Subcutaneous abdominal adipose tissue (tissue), 5 donors: ENCODE measurements around the gene FUT2.
A peak's percentile ranks its signal among the peaks of the same experiment; 100 is the strongest.

Source experiments
- H3K27ac ChIP-seq: one replicate; pipeline ENCODE4 v1.7.0; 2013; ENCODE audit warnings: low read depth, mild to moderate bottlenecking, inconsistent platforms, low read length, moderate library complexity
- H3K27me3 ChIP-seq, 5 donors: one replicate each; pipeline ENCODE4 v1.7.0; 2013; ENCODE audit warnings: low read length in 5 of 5, inconsistent platforms in 1 of 5; ENCODE audit not compliant: control insufficient read depth in 5 of 5, insufficient read depth in 4 of 5
- H3K36me3 ChIP-seq, 5 donors: one replicate each; pipeline ENCODE4 v1.7.0; 2013; ENCODE audit warnings: low read length in 5 of 5; ENCODE audit not compliant: control insufficient read depth in 5 of 5, insufficient read depth in 5 of 5
- H3K4me1 ChIP-seq, 5 donors: one replicate each; pipeline ENCODE4 v1.7.0; 2013; ENCODE audit warnings: low read length in 5 of 5, mild to moderate bottlenecking in 3 of 5, moderate library complexity in 1 of 5; ENCODE audit not compliant: control insufficient read depth in 5 of 5, insufficient read depth in 5 of 5
- H3K4me3 ChIP-seq, 5 donors: one replicate each; pipeline ENCODE4 v1.7.0; 2013; ENCODE audit warnings: low read length in 5 of 5, low read depth in 1 of 5
- H3K9ac ChIP-seq, 5 donors: one replicate each; pipeline ENCODE4 v1.7.0; 2013; ENCODE audit warnings: low read length in 5 of 5, mild to moderate bottlenecking in 4 of 5, moderate library complexity in 3 of 5
- H3K9me3 ChIP-seq, 5 donors: one replicate each; pipeline ENCODE4 v1.7.0; 2013; ENCODE audit warnings: low read length in 5 of 5; ENCODE audit not compliant: control insufficient read depth in 5 of 5
- donor health status: healthy.
- donor health status: healthy.
- donor health status: healthy.
- donor health status: healthy.
- donor health status: healthy.

FUT2 gene

DNA sequence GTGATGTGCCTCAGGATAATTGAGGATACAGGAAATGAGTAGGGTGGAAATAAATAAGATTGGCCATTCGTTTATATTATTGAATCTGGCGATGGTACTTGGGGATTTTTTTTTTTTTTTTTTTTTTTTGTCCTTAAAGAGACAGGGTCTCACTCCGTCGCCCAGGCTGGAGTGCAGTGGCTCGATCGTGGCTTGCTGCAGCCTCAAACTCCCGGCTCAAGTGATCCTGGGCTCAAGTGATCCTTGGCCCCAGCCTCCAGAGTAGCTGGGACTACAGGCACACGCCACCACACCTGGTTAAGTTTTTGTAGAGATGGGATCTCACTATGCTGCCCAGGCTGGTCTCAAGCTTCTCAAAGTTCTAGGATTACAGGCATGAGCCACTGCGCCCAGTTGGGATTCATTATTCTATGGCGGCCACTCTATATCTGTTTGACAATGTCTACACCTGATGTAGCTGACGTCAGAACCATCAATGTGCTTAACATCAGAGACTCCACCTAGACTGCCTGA, 26.5 kb downstream of the FUT2 start:
- Histone ChIP-seq H3K9me3 (peaks cover 0 to 3% (median 0%) of the 10 kb centered on the region in 5 donors), H3K9ac (no peak overlapping the region), H3K27me3 (peaks cover 0 to 6% (median 0%) of the 10 kb centered on the region in 5 donors), H3K27ac (no peak overlapping the region), H3K4me1 (peaks cover 14 to 58% (median 30%) of the 10 kb centered on the region in 5 donors), H3K4me3 (no peak overlapping the region), H3K36me3 (peaks cover 0 to 34% (median 11%) of the 10 kb centered on the region in 5 donors)

DNA sequence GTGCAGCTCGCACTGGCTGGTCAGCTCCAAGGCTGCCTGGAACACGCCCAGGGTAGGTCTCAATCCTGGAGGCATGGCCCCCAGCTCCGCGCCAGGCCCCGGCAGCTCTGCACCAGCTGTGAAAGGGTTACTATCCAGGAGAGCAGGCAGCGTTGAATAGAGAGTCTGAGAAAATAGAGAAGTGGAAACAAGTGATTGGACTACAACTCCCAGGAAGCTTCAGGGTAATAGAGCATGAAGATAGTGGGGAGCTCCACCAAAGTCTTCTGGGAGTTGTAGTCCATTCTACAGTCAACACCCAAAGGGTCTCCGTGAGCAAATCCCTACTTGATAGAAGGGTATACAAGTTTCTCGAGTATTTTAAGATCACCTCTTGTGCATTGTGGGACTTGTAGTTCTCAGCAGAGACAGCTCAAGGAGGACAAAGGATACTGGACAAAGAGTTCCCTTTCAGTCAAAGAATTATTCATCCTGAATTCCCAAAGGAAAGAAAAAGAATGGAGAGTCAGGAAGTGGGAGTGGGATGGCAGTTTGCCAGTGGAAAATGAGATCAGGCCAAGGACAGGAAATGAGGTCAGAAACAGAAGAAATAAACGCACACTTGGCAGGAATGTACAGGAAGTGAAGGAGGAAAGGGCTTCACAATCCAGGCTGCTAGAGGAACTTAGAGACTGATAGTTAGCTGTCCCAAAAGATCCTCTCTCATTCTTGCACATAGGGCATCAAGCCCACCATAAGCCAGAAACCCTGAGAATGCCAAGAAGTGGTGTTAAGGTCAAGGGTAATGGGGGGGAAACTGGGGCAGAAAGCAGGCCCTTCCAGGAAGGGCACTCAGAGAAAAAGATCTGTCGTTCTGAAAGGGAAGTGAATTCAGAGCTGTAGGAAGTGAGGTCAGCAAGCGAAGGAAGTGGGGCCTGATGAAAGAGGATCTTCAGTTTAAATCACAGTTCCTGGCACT, 29.3 kb downstream of the FUT2 start:
- Histone ChIP-seq H3K27ac (peak overlapping the region; percentile 97), H3K9me3 (peaks cover 0 to 3% (median 0%) of the 10 kb centered on the region in 5 donors), H3K4me1 (peaks cover 11 to 45% (median 18%) of the 10 kb centered on the region in 5 donors), H3K4me3 (peak overlapping the region in 3 of 5 donors; percentile 17 to 25 (median 17)), H3K36me3 (peaks cover 0 to 38% (median 11%) of the 10 kb centered on the region in 5 donors), H3K9ac (peak overlapping the region in 1 of 5 donors; percentile 23), H3K27me3 (peaks cover 0 to 6% (median 0%) of the 10 kb centered on the region in 5 donors)

DNA sequence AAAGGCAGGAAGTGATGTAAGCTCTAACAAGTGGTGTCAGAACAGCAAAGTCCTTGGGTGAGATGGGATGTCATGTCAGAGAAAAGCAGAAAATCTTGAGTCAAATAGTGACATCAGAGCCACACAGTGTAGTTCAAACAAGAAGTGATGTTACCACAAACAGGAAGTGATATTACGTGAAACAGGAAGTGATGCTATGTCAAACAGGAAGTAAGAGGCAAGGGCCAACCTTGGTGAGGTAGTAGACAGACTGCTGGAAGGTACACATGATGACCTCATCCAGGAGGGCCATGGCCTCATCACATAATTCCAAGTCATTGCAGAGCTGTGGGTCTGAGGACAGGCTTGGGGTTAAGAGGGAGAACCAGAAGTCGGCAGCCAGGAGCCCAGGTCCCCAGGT, 30.8 kb downstream of the FUT2 start:
- no peak overlapping the region for H3K9ac ChIP-seq
- peaks cover 0 to 29% (median 6%) of the 10 kb centered on the region in 5 donors for H3K36me3 ChIP-seq
- peaks cover 0 to 5% (median 0%) of the 10 kb centered on the region in 5 donors for H3K27me3 ChIP-seq
- H3K27ac ChIP-seq = peak overlapping the region; percentile 97
- H3K4me3 ChIP-seq = no peak overlapping the region
- H3K9me3 ChIP-seq = peaks cover 0 to 3% (median 0%) of the 10 kb centered on the region in 5 donors
- peaks cover 0 to 35% (median 7%) of the 10 kb centered on the region in 5 donors for H3K4me1 ChIP-seq

DNA sequence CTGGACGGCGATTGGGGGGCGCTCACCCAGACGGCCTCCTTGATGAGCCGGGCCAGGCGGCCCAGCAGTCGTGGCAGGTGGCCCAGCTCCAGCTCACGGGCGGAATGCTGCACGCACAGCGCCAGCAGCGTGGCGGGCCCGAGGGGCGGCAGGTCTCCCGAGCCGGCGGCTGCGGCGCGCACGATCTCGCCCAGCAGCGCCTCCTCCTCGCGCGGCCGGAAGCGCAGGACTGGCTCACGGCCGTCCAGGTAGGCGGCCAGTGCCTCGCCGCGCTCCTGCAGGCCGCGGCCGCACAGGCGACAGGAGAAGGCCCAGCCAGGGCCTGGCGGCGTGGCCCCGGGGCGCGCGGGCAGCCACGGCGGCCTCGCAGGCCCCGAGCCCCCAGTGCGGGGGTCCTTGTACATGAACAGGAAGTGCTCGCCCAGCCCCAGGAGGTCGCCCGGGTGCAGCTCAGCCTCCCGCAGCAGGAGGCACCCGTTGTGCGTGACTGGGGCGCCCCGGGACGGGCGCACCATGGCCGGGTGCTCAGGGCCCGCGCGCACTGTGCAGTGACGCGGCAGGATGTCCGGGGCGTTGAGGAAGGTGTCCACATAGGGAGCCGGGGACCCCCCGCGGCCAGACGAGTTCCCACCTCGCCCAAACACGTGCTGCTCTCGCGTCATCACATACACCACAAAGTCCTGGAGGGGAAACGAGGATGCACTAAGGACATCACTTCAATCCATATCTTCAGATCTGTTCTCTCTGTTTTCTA, 33.3 kb downstream of the FUT2 start:
- no peak overlapping the region for H3K27ac ChIP-seq
- H3K9me3 ChIP-seq = peaks cover 0 to 3% (median 0%) of the 10 kb centered on the region in 5 donors
- H3K4me3 ChIP-seq = no peak overlapping the region
- peaks cover 0 to 25% (median 14%) of the 10 kb centered on the region in 5 donors for H3K36me3 ChIP-seq
- peaks cover 0 to 5% (median 2%) of the 10 kb centered on the region in 5 donors for H3K27me3 ChIP-seq
- H3K9ac ChIP-seq = no peak overlapping the region
- H3K4me1 ChIP-seq = peaks cover 0 to 33% (median 7%) of the 10 kb centered on the region in 5 donors

DNA sequence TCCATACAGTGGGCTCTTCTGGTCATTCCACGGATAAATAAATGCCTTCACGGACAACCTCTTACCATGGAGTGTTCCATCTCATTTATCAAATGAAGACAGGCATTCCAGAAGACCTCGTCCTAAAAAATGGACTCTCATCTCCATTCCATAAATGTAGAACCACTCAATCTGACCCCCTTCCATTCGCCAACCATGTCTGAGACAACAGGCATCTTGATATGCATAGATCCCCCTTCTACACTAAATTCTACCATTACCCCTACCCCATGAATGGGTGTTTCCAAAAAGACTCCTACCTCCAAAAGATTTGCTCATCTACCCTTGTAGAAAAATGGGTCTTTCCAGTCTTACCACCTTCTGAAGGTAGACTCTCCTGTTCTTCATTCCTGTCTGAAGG, 35.7 kb downstream of the FUT2 start:
- Histone ChIP-seq H3K36me3 (peaks cover 0 to 18% (median 16%) of the 10 kb centered on the region in 5 donors), H3K4me3 (no peak overlapping the region), H3K27ac (no peak overlapping the region), H3K27me3 (peaks cover 0 to 10% (median 7%) of the 10 kb centered on the region in 5 donors), H3K9me3 (peaks cover 0 to 2% (median 0%) of the 10 kb centered on the region in 5 donors), H3K4me1 (peaks cover 0 to 14% (median 1%) of the 10 kb centered on the region in 5 donors), H3K9ac (no peak overlapping the region)

DNA sequence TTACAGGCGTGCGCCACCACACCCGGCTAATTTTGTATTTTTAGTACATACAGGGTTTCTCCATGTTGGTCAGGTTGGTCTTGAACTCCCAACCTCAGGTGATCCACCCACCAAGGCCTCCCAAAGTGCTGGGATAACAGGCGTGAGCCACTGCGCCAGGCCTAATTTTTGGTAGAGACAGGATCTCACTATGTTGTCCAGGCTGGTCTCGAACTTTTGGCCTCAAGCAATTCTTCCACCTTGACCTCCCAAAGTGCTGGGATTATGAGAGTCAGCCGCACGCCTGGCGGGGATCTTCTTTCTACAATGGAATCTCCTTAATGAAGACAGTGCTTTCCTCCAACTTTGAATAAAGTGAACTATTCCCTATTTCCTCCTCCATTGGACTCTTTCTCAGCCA, 38.9 kb downstream of the FUT2 start:
- Histone ChIP-seq H3K9ac (no peak overlapping the region), H3K36me3 (peaks cover 0 to 13% (median 8%) of the 10 kb centered on the region in 5 donors), H3K27me3 (peaks cover 0 to 10% (median 7%) of the 10 kb centered on the region in 5 donors), H3K4me3 (no peak overlapping the region), H3K9me3 (no peaks in the 10 kb centered on the region), H3K27ac (no peak overlapping the region), H3K4me1 (peaks cover 2 to 19% (median 10%) of the 10 kb centered on the region in 5 donors)

DNA sequence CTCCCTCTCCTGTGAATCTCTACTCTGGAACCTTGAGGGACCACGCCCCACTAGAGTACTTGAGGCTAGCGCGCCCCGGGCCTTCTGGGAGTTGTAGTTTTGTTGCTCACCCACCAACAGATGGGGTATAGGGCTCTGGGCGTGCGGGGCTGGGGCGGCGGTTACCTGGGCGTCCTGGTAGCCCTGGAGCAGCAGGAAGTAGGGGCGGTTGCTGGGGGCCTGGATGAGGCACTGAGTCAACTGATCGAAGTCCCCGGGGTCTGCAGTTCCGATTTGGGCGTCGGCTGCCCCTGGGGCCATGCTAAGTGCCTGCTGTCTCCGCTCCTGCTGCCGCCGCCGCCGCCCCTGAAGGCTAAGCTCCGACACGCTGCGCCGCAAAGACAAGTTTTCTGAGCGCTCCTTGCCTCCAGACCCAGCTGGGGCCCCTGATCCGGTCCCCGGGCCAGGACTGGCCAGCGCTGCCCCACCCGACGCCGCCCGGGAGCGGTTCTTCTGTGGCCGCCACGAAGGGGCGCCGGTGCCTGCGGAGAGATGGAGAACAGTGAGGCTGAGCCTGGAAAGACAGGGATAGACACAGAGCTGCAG, 39.4 kb downstream of the FUT2 start:
- no peak overlapping the region for H3K27ac ChIP-seq
- peaks cover 2 to 21% (median 10%) of the 10 kb centered on the region in 5 donors for H3K4me1 ChIP-seq
- peaks cover 0 to 13% (median 8%) of the 10 kb centered on the region in 5 donors for H3K36me3 ChIP-seq
- H3K4me3 ChIP-seq = no peak overlapping the region
- H3K27me3 ChIP-seq = peaks cover 0 to 10% (median 10%) of the 10 kb centered on the region in 5 donors
- no peak overlapping the region for H3K9ac ChIP-seq
- no peaks in the 10 kb centered on the region for H3K9me3 ChIP-seq

DNA sequence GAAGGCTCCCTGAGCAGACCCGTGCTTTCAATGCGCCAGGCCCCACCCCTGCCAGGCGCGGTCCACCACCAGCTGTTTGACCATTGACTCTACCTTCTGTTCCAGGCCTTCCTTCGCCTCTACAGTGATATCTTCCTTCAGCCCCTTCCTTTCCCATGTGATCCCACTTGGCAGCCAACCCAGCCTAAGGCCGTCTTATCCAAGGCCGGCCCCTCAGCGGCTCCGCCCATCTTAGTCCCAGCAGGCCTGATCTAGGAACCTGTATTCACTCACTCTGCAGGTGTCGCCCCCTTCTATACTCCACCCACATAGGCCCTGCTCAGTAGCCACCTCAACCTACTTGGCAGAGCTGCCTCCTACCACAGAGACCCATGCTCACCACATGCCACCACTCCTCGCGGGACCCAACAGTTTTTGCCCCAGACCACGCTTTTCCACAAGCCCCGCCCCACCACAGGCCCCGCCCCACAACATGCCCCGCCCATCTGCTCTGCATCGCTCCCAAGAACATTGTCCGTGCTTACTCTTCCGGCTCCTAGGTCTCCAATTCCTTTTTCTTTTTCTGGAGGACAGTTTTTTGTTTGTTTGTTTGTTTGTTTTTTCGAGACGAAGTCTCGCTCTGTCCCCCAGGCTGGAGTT, 41.7 kb downstream of the FUT2 start:
- Histone ChIP-seq H3K9me3 (no peaks in the 10 kb centered on the region), H3K9ac (peak overlapping the region in 1 of 5 donors; percentile 51), H3K27me3 (peaks cover 0 to 10% (median 7%) of the 10 kb centered on the region in 5 donors), H3K4me1 (peaks cover 2 to 38% (median 16%) of the 10 kb centered on the region in 5 donors), H3K27ac (no peak overlapping the region), H3K36me3 (peaks cover 0 to 12% (median 5%) of the 10 kb centered on the region in 5 donors), H3K4me3 (peak overlapping the region in 3 of 5 donors; percentile 3 to 61 (median 17))
